Upper lobe of right lung (tissue), 1 donor: ENCODE measurements around the gene STK32C. TPM values are rescaled to one million over a fixed set of nuclear protein-coding genes. Genes with fewer than 3 reads are reported as not detected.

Source experiments
- ATAC-seq: fragments of 200-7000 bp; cut with Tn5 transposase; one replicate; pipeline ENCODE4 v1.9.1; 2020; ENCODE audit warnings: mild to moderate bottlenecking, moderate library complexity
- DNase-seq: peaks from one replicate; pipeline ENCODE4 v3.0.0-alpha.2; 2020
- H3K27ac ChIP-seq: fragments of 200-600 bp; one replicate; pipeline ENCODE4 v1.8.0; 2022
- H3K27me3 ChIP-seq: fragments of 200-600 bp; one replicate; pipeline ENCODE4 v1.8.0; 2022; ENCODE audit warnings: mild to moderate bottlenecking
- H3K36me3 ChIP-seq: fragments of 200-600 bp; one replicate; pipeline ENCODE4 v1.8.0; 2022
- H3K4me1 ChIP-seq: fragments of 200-600 bp; one replicate; pipeline ENCODE4 v1.8.0; 2022
- H3K4me3 ChIP-seq: fragments of 200-600 bp; one replicate; pipeline ENCODE4 v1.8.0; 2022; ENCODE audit warnings: mild to moderate bottlenecking
- H3K9me3 ChIP-seq: fragments of 200-600 bp; one replicate; pipeline ENCODE4 v1.8.0; 2022
- intact Hi-C: fragments of 100-400 bp; cut with DNase I; formaldehyde crosslinking; loops from one replicate; pipeline ENCODE4 v1.11.0; 2022
- total RNA-seq: library from RNA; stranded (reverse); fragmentation: NEBNext Ultra II Directional; extraction: Animal tissue kit (Norgen Biotek cat#: 25700); gene quantifications from one replicate; pipeline ENCODE4 v1.2.1, GENCODE V29; 2021
- TF ChIP-seq, protein P1 (sequence below): fragments of 200-600 bp; IDR thresholded peaks from one replicate; pipeline ENCODE4 v1.8.0; 2022; ENCODE audit warnings: antibody characterized with exemption
- donor health status: DM: no; HTN: yes; CAD: no; lungs with severe emphysema.

The STK32C gene
- total RNA-seq, 1 donor from 2014 or later: 13.2 TPM

- Histone ChIP-seq H3K27me3 (no peaks in the 10 kb centered on the region), H3K27ac (peak overlapping the region; percentile 88), H3K4me3 (peak overlapping the region; percentile 56), H3K36me3 (no peaks in the 10 kb centered on the region), H3K4me1 (peaks cover 15% of the 10 kb centered on the region), H3K9me3 (no peaks in the 10 kb centered on the region)
- intact Hi-C loops: no loop called here
- DNase-seq (no peak), ATAC-seq (peak; percentile 9)
- TF ChIP-seq, protein P1, sequence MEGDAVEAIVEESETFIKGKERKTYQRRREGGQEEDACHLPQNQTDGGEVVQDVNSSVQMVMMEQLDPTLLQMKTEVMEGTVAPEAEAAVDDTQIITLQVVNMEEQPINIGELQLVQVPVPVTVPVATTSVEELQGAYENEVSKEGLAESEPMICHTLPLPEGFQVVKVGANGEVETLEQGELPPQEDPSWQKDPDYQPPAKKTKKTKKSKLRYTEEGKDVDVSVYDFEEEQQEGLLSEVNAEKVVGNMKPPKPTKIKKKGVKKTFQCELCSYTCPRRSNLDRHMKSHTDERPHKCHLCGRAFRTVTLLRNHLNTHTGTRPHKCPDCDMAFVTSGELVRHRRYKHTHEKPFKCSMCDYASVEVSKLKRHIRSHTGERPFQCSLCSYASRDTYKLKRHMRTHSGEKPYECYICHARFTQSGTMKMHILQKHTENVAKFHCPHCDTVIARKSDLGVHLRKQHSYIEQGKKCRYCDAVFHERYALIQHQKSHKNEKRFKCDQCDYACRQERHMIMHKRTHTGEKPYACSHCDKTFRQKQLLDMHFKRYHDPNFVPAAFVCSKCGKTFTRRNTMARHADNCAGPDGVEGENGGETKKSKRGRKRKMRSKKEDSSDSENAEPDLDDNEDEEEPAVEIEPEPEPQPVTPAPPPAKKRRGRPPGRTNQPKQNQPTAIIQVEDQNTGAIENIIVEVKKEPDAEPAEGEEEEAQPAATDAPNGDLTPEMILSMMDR: no peak
These were observed 29.2 kb upstream of the STK32C start for GRCh38 chr10:132336919-132337407.

GRCh38 chr10:132336064-132336746, 28.5 kb upstream of the STK32C start:
- H3K27me3 ChIP-seq: no peaks in the 10 kb centered on the region
- peak overlapping the region; percentile 88 for H3K27ac ChIP-seq
- no peaks in the 10 kb centered on the region for H3K36me3 ChIP-seq
- ATAC-seq (no peak), DNase-seq (no peak)
- TF ChIP-seq, protein P1: no peak
- peaks cover 15% of the 10 kb centered on the region for H3K4me1 ChIP-seq
- intact Hi-C loops: no loop called here
- peak overlapping the region; percentile 56 for H3K4me3 ChIP-seq
- no peaks in the 10 kb centered on the region for H3K9me3 ChIP-seq

GRCh38 chr10:132335189-132336063, 27.7 kb upstream of the STK32C start:
- intact Hi-C loops: no loop called here
- no peaks in the 10 kb centered on the region for H3K36me3 ChIP-seq
- peaks cover 15% of the 10 kb centered on the region for H3K4me1 ChIP-seq
- H3K27me3 ChIP-seq: no peaks in the 10 kb centered on the region
- ATAC-seq (peak; percentile 81), DNase-seq (peak; percentile 81)
- H3K4me3 ChIP-seq: peak overlapping the region; percentile 56
- H3K9me3 ChIP-seq: no peaks in the 10 kb centered on the region
- TF ChIP-seq, protein P1: no peak
- H3K27ac ChIP-seq: peak overlapping the region; percentile 88

DNA sequence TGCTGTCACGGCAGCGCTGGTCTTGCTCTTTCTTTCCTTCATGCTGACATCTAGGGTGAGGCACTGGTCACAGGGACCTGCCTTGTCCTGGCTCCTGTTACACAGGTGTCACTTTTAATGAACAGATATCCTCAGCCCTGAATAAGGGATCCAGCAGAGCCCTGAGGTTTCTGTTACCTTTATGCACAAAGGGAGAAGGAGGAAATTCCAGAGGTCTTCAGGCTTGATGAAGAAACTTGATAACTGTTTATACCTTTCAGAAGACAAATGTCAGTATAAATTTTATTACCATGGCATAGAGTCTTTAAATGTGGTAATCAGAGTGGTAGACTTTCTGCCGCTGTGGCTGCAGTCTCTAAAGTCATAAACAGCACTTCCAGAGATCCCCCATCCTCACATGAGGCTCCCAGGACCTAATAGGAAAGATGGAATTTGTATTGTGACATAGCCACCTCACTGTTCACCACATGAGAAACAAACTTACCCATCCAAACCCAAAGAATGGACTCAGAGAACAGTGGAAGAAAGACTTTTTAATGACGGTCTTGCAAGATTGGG, 27.0 kb upstream of the STK32C start:
- H3K4me3 ChIP-seq: peak overlapping the region; percentile 27
- peak overlapping the region; percentile 11 for H3K27ac ChIP-seq

GRCh38 chr10:132333386-132333785, 25.6 kb upstream of the STK32C start:
- Histone ChIP-seq H3K4me1 (peaks cover 29% of the 10 kb centered on the region), H3K4me3 (no peak overlapping the region), H3K27ac (no peak overlapping the region), H3K27me3 (no peaks in the 10 kb centered on the region), H3K36me3 (no peaks in the 10 kb centered on the region), H3K9me3 (no peaks in the 10 kb centered on the region)
- intact Hi-C loops: no loop called here
- no peak for DNase-seq
- TF ChIP-seq, protein P1: no peak
- ATAC-seq: no peak

More for the DNA sequence above, 27.0 kb upstream of the STK32C start:
- DNase-seq: no peak
- no peak for ATAC-seq
- no peaks in the 10 kb centered on the region for H3K36me3 ChIP-seq
- H3K4me1 ChIP-seq: peaks cover 22% of the 10 kb centered on the region
- no peaks in the 10 kb centered on the region for H3K9me3 ChIP-seq
- H3K27me3 ChIP-seq: no peaks in the 10 kb centered on the region
- intact Hi-C loops: no loop called here
- TF ChIP-seq, protein P1: no peak
